H9 (cell line): ENCODE results near the gene SMC3. TPM values are rescaled to one million over a fixed set of nuclear protein-coding genes. Genes with fewer than 3 reads are reported as not detected.

Experiments
- DNase-seq: peaks from one replicate; pipeline ENCODE4 v3.0.0-alpha.2; 2017
- H2AFZ ChIP-seq: one replicate; pipeline ENCODE4 v1.6.1; 2013; ENCODE audit warnings: mild to moderate bottlenecking, low read length, control low read depth, moderate library complexity
- H2AK5ac ChIP-seq: 2 replicates; pipeline ENCODE4 v1.6.1; 2013; ENCODE audit warnings: low read length, control low read depth, mixed read lengths; ENCODE audit not compliant: insufficient read length
- H2BK120ac ChIP-seq: one replicate; pipeline ENCODE4 v1.6.1; 2013; ENCODE audit warnings: low read depth, mild to moderate bottlenecking, low read length, control low read depth, inconsistent platforms; ENCODE audit not compliant: poor library complexity, severe bottlenecking
- H2BK12ac ChIP-seq: 2 replicates; pipeline ENCODE4 v1.6.1; 2013; ENCODE audit warnings: low read length, control low read depth, mixed read lengths, low read depth; ENCODE audit not compliant: insufficient read length
- H2BK15ac ChIP-seq: 2 replicates; pipeline ENCODE4 v1.6.1; 2013; ENCODE audit warnings: low read depth, low read length, control low read depth
- H2BK20ac ChIP-seq: one replicate; pipeline ENCODE4 v1.6.1; 2013; ENCODE audit warnings: low read depth, mild to moderate bottlenecking, low read length, control low read depth, inconsistent platforms; ENCODE audit not compliant: poor library complexity, severe bottlenecking
- H2BK5ac ChIP-seq: 2 replicates; pipeline ENCODE4 v1.6.1; 2013; ENCODE audit warnings: low read length, control low read depth, mixed read lengths; ENCODE audit not compliant: insufficient read length
- H3K14ac ChIP-seq: 2 replicates; pipeline ENCODE4 v1.6.1; 2013; ENCODE audit warnings: low read length, control low read depth; ENCODE audit not compliant: insufficient read depth
- H3K18ac ChIP-seq: 2 replicates; pipeline ENCODE4 v1.6.1; 2013; ENCODE audit warnings: low read depth, mild to moderate bottlenecking, mixed read lengths, low read length, control low read depth; ENCODE audit not compliant: insufficient read length
- H3K23ac ChIP-seq: 2 replicates; pipeline ENCODE4 v1.6.1; 2013; ENCODE audit warnings: low read length, control low read depth, mixed read lengths, low read depth; ENCODE audit not compliant: insufficient read length
- H3K23me2 ChIP-seq: 2 replicates; pipeline ENCODE4 v1.6.1; 2013; ENCODE audit warnings: low read depth, mild to moderate bottlenecking, mixed read lengths, low read length, control low read depth; ENCODE audit not compliant: insufficient read length, poor library complexity, severe bottlenecking
- H3K27ac ChIP-seq: 2 replicates; pipeline ENCODE4 v1.5.1; 2013; ENCODE audit warnings: low read length, control low read depth, mixed read lengths, low read depth; ENCODE audit not compliant: insufficient read length
- H3K27me3 ChIP-seq: 2 replicates; pipeline ENCODE4 v1.6.1; 2013; ENCODE audit warnings: low read length, control low read depth, inconsistent platforms; ENCODE audit not compliant: insufficient read depth
- H3K4ac ChIP-seq: 2 replicates; pipeline ENCODE4 v1.6.1; 2013; ENCODE audit warnings: low read depth, mild to moderate bottlenecking, control low read depth, inconsistent platforms, low read length, moderate library complexity
- H3K4me1 ChIP-seq: 2 replicates; pipeline ENCODE4 v1.6.1; 2013; ENCODE audit warnings: low read length, control low read depth, inconsistent platforms; ENCODE audit not compliant: insufficient read depth
- H3K4me2 ChIP-seq: 2 replicates; pipeline ENCODE4 v1.6.1; 2013; ENCODE audit warnings: low read length, control low read depth, mixed read lengths; ENCODE audit not compliant: insufficient read length, insufficient read depth
- H3K56ac ChIP-seq: 2 replicates; pipeline ENCODE4 v1.6.1; 2013; ENCODE audit warnings: low read depth, mild to moderate bottlenecking, mixed read lengths, low read length, control low read depth; ENCODE audit not compliant: insufficient read length
- H3K79me1 ChIP-seq: 2 replicates; pipeline ENCODE4 v1.6.1; 2013; ENCODE audit warnings: low read depth, mild to moderate bottlenecking, moderate library complexity, low read length, control low read depth, inconsistent platforms; ENCODE audit not compliant: insufficient read depth, poor library complexity, severe bottlenecking
- H3K79me2 ChIP-seq: 2 replicates; pipeline ENCODE4 v1.6.1; 2013; ENCODE audit warnings: low read length, control low read depth, inconsistent platforms; ENCODE audit not compliant: insufficient read depth
- H3K9ac ChIP-seq: 2 replicates; pipeline ENCODE4 v1.6.1; 2013; ENCODE audit warnings: low read length, control low read depth, mixed read lengths; ENCODE audit not compliant: insufficient read length; ENCODE audit errors: extremely low read depth
- H3K9me3 ChIP-seq: one replicate; pipeline ENCODE4 v1.6.1; 2013; ENCODE audit warnings: low read depth, low read length, inconsistent platforms; ENCODE audit not compliant: control insufficient read depth
- H3T11ph ChIP-seq: one replicate; pipeline ENCODE4 v1.6.1; 2013; ENCODE audit warnings: mild to moderate bottlenecking, low read length, control low read depth, inconsistent platforms
- H4K20me1 ChIP-seq: one replicate; pipeline ENCODE4 v1.6.1; 2013; ENCODE audit not compliant: control insufficient read depth, insufficient read length, insufficient read depth
- H4K5ac ChIP-seq: 2 replicates; pipeline ENCODE4 v1.6.1; 2013; ENCODE audit warnings: low read depth, mild to moderate bottlenecking, mixed read lengths, low read length, control low read depth; ENCODE audit not compliant: insufficient read length
- H4K8ac ChIP-seq: replicated peaks from 2 replicates; pipeline ENCODE4 v1.6.1; 2013; ENCODE audit warnings: low read length, control low read depth, mixed read lengths, low read depth; ENCODE audit not compliant: insufficient read length
- H4K91ac ChIP-seq: 2 replicates; pipeline ENCODE4 v1.6.1; 2013; ENCODE audit warnings: low read depth, mild to moderate bottlenecking, moderate library complexity, mixed read lengths, low read length, control low read depth; ENCODE audit not compliant: insufficient read length
- H3K27ac Mint-ChIP-seq, 3 experiments: 2 replicates in 2 of 3; 3 replicates in 1 of 3; pipeline ENCODE4 v1.8.0; 2020 to 2021; ENCODE audit warnings: mixed read lengths in 3 of 3, mild to moderate bottlenecking in 1 of 3, moderate library complexity in 1 of 3
- H3K27me3 Mint-ChIP-seq: 2 replicates; pipeline ENCODE4 v1.8.0; 2021; ENCODE audit warnings: low read depth, mild to moderate bottlenecking, moderate library complexity, mixed read lengths
- H3K36me3 Mint-ChIP-seq, 3 experiments: 2 replicates in 2 of 3; 3 replicates in 1 of 3; pipeline ENCODE4 v1.8.0; 2020 to 2021; ENCODE audit warnings: low read depth in 3 of 3, mixed read lengths in 3 of 3; ENCODE audit not compliant: insufficient read depth in 1 of 3
- H3K4me1 Mint-ChIP-seq, 2 experiments: 2 replicates each; pipeline ENCODE4 v1.8.0; 2020; ENCODE audit warnings: mixed read lengths in 2 of 2
- H3K4me3 Mint-ChIP-seq, 2 experiments: 2 replicates in 1 of 2; 3 replicates in 1 of 2; pipeline ENCODE4 v1.8.0; 2020 to 2021; ENCODE audit warnings: mild to moderate bottlenecking in 2 of 2, mixed read lengths in 2 of 2, moderate library complexity in 1 of 2
- H3K9me3 Mint-ChIP-seq, 2 experiments: 2 replicates in 1 of 2; 3 replicates in 1 of 2; pipeline ENCODE4 v1.8.0; 2020; ENCODE audit warnings: mild to moderate bottlenecking in 2 of 2, mixed read lengths in 2 of 2, moderate library complexity in 1 of 2
- WGBS: extraction: QIAGEN DNeasy Blood & Tissue Kit; methylation state at CpG from one replicate; pipeline ENCODE4 v1.1.7; 2013; ENCODE audit warnings: missing lambda C conversion rate, low lambda C conversion rate, mixed read lengths; ENCODE audit not compliant: insufficient read length; ENCODE audit errors: extremely low coverage; 5-methylcytosine and 5-hydroxymethylcytosine counted together
- total RNA-seq: library from RNA; stranded (reverse); gene quantifications from 2 replicates; pipeline ENCODE4 v1.2.1, GENCODE V29; 2021
- TF ChIP-seq, protein P1 (sequence below): fragments of 200-600 bp; sonication (generic); conservative IDR thresholded peaks from 3 replicates; pipeline ENCODE4 v1.8.0; 2021; ENCODE audit warnings: antibody characterized with exemption, mild to moderate bottlenecking

SMC3 gene
- total RNA-seq, 1 experiment from 2014 or later, result 82.4 TPM

- Histone ChIP-seq H3K79me2 (no peaks in the 10 kb centered on the region), H2BK15ac (no peak overlapping the region), H4K20me1 (no peaks in the 10 kb centered on the region), H4K5ac (no peak overlapping the region), H4K91ac (no peak overlapping the region), H2BK20ac (no peak overlapping the region), H3K4me2 (no peak overlapping the region), H3K56ac (no peak overlapping the region), H3K79me1 (no peaks in the 10 kb centered on the region), H3K18ac (no peak overlapping the region), H3K23ac (no peak overlapping the region), H2BK120ac (no peak overlapping the region), H2AK5ac (no peak overlapping the region), H3K23me2 (no peaks in the 10 kb centered on the region), H2BK5ac (no peak overlapping the region), H3T11ph (no peak overlapping the region), H3K27ac (no peak overlapping the region), H3K4me1 (no peaks in the 10 kb centered on the region; the same call in 1 of the 2 replicates), H3K14ac (no peak overlapping the region), H3K9ac (no peak overlapping the region), H3K27me3 (no peaks in the 10 kb centered on the region), H2BK12ac (no peak overlapping the region), H2AFZ (no peak overlapping the region), H4K8ac (no peak overlapping the region), H3K9me3 (no peaks in the 10 kb centered on the region), H3K4ac (no peak overlapping the region)
- WGBS, result no CpG with 5 or more reads among the region's 4 CpGs
- no peak for DNase-seq
- no peaks in the 10 kb centered on the region; a peak in 1 of 5 replicates for H3K9me3 Mint-ChIP-seq
- H3K27ac Mint-ChIP-seq, result no peak overlapping the region
- H3K4me3 Mint-ChIP-seq, result no peak overlapping the region
- H3K4me1 Mint-ChIP-seq, result peaks cover 3 to 5% of the 10 kb centered on the region in 2 experiments; a peak in 2 of 4 replicates
- peaks cover 3% of the 10 kb centered on the region; the same call in 1 of the 2 replicates for H3K27me3 Mint-ChIP-seq
- TF ChIP-seq, protein P1, sequence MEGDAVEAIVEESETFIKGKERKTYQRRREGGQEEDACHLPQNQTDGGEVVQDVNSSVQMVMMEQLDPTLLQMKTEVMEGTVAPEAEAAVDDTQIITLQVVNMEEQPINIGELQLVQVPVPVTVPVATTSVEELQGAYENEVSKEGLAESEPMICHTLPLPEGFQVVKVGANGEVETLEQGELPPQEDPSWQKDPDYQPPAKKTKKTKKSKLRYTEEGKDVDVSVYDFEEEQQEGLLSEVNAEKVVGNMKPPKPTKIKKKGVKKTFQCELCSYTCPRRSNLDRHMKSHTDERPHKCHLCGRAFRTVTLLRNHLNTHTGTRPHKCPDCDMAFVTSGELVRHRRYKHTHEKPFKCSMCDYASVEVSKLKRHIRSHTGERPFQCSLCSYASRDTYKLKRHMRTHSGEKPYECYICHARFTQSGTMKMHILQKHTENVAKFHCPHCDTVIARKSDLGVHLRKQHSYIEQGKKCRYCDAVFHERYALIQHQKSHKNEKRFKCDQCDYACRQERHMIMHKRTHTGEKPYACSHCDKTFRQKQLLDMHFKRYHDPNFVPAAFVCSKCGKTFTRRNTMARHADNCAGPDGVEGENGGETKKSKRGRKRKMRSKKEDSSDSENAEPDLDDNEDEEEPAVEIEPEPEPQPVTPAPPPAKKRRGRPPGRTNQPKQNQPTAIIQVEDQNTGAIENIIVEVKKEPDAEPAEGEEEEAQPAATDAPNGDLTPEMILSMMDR, result no peak
- H3K36me3 Mint-ChIP-seq, result no peaks in the 10 kb centered on the region
These were observed 5.1 kb upstream of the SMC3 start for GRCh38 chr10:110562348-110562747.
